HTERT RPE-1 (cell line): ENCODE measurements around the gene TMPRSS9.

Experiments
- in situ Hi-C: fragments of 300-500 bp; cut with MboI; formaldehyde crosslinking; loops from 4 replicates; pipeline ENCODE4 v1.14.3; 2020; ENCODE audit warnings: low sequenced_read_pairs

Gene TMPRSS9

GRCh38 chr19:2417881-2418406 lies 57.9 kb downstream of the TMPRSS9 start:
- in situ Hi-C loops: no loop called here

- in situ Hi-C loops: no loop called here
Observed at GRCh38 chr19:2419754-2420153, 59.7 kb downstream of the TMPRSS9 start.

GRCh38 chr19:2420490-2420889 lies 60.4 kb downstream of the TMPRSS9 start:
- in situ Hi-C loops: no loop called here

- in situ Hi-C loops: no loop called here
Observed at GRCh38 chr19:2421581-2422306, 61.7 kb downstream of the TMPRSS9 start.

GRCh38 chr19:2423071-2423914 lies 63.2 kb downstream of the TMPRSS9 start:
- in situ Hi-C loops: no loop called here

- in situ Hi-C loops: no loop called here
Observed at GRCh38 chr19:2423915-2424685, 64.0 kb downstream of the TMPRSS9 start.

- in situ Hi-C loops: no loop called here
Observed at GRCh38 chr19:2424686-2425621, 64.9 kb downstream of the TMPRSS9 start.

- in situ Hi-C loops: no loop called here
Observed at GRCh38 chr19:2425622-2426581, 65.8 kb downstream of the TMPRSS9 start.

GRCh38 chr19:2426611-2427428 lies 66.8 kb downstream of the TMPRSS9 start:
- in situ Hi-C loops: no loop called here

- in situ Hi-C loops: no loop called here
Observed at GRCh38 chr19:2427429-2428320, 67.6 kb downstream of the TMPRSS9 start, which contains the start of gene TIMM13. Gene TIMM13, minus strand, starts transcription at chr19:2427586. Its CDS starts 53 bp downstream, at chr19:2427533.

- in situ Hi-C loops: no loop called here
Observed at GRCh38 chr19:2428321-2428690, 68.2 kb downstream of the TMPRSS9 start.

GRCh38 chr19:2428756-2429711 lies 69.0 kb downstream of the TMPRSS9 start:
- in situ Hi-C loops: no loop called here

- in situ Hi-C loops: no loop called here
Observed at GRCh38 chr19:2429917-2430535, 70.0 kb downstream of the TMPRSS9 start.

- in situ Hi-C loops: no loop called here
Observed at GRCh38 chr19:2431318-2432055, 71.4 kb downstream of the TMPRSS9 start.
